NT2/D1 (cell line): Measurements from ENCODE around the gene CALHM5.

Experiments
- DNase-seq: peaks from one replicate; pipeline ENCODE4 v3.0.0-alpha.2; 2011; ENCODE audit warnings: low read depth, low spot score
- H3K27me3 ChIP-seq: 2 replicates; pipeline ENCODE4 v1.6.0; 2011; ENCODE audit warnings: mild to moderate bottlenecking; ENCODE audit not compliant: insufficient read length, insufficient read depth
- H3K36me3 ChIP-seq: 2 replicates; pipeline ENCODE4 v1.6.1; 2011; ENCODE audit warnings: mild to moderate bottlenecking, low read length, mixed read lengths; ENCODE audit not compliant: insufficient read depth, insufficient read length
- H3K4me1 ChIP-seq: 2 replicates; pipeline ENCODE4 v1.5.1; 2011; ENCODE audit not compliant: insufficient read depth, insufficient read length
- H3K4me3 ChIP-seq: 2 replicates; pipeline ENCODE4 v1.5.1; 2011; ENCODE audit warnings: low read depth; ENCODE audit not compliant: insufficient read length
- H3K9ac ChIP-seq: 2 replicates; pipeline ENCODE4 v1.6.0; 2011; ENCODE audit warnings: low read depth; ENCODE audit not compliant: insufficient read length
- H3K9me3 ChIP-seq: 2 replicates; pipeline ENCODE4 v1.5.1; 2011; ENCODE audit warnings: mild to moderate bottlenecking, low read length; ENCODE audit not compliant: insufficient read depth
- SUZ12 ChIP-seq: IDR thresholded peaks from 2 replicates; pipeline ENCODE4 v1.6.1; 2011; ENCODE audit not compliant: insufficient read length, insufficient read depth; ENCODE audit errors: extremely low read depth
- YY1 ChIP-seq: IDR thresholded peaks from 2 replicates; pipeline ENCODE4 v1.6.1; 2011; ENCODE audit not compliant: insufficient read length, insufficient read depth
- ZNF274 ChIP-seq: IDR thresholded peaks from 2 replicates; pipeline ENCODE4 v1.6.1; 2011; ENCODE audit warnings: mild to moderate bottlenecking, low read depth, low read length

CALHM5 gene

DNA sequence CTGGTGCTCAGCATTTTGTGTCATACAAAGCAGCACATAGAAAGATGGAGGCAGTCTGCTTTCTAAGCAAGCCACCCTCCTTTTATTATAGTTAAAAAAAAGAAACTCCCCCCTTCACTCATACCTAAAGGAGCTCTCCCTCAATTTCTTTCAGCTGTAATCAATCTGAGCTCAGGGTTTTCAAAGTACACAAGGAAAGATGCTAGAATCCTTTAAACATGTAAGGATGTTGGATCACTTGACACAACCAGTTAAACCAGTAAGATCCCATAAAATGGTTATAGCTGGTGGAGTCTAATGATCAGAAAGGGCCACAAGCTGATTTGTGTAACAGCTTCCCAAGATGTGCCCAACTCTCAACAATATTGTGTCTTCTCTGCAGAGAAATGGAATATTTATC lies 42.0 kb downstream of the CALHM5 start, which contains the start of gene CALHM4:
CALHM4 (plus strand) TSS at position 301 of the 400 bp plus-strand sequence; CDS start at position 344, 43 bp downstream.
- Histone ChIP-seq H3K36me3 (no peaks in the 10 kb centered on the region), H3K4me3 (no peak within 1 kb of the TSS), H3K9me3 (no peaks in the 10 kb centered on the region), H3K4me1 (no peaks in the 10 kb centered on the region), H3K9ac (no peak within 1 kb of the TSS), H3K27me3 (no peaks in the 10 kb centered on the region)
- TF ChIP-seq ZNF274 (no peak), SUZ12 (no peak), YY1 (no peak)
- no peak for DNase-seq

GRCh38 chr6:116556065-116556464 lies 44.6 kb downstream of the CALHM5 start:
- Histone ChIP-seq H3K4me3 (no peak overlapping the region), H3K4me1 (no peaks in the 10 kb centered on the region), H3K36me3 (no peaks in the 10 kb centered on the region), H3K9ac (no peak overlapping the region), H3K9me3 (no peaks in the 10 kb centered on the region), H3K27me3 (no peaks in the 10 kb centered on the region)
- no peak for TF ChIP-seq ZNF274
- TF ChIP-seq SUZ12: no peak
- TF ChIP-seq YY1: no peak
- DNase-seq: no peak

DNA sequence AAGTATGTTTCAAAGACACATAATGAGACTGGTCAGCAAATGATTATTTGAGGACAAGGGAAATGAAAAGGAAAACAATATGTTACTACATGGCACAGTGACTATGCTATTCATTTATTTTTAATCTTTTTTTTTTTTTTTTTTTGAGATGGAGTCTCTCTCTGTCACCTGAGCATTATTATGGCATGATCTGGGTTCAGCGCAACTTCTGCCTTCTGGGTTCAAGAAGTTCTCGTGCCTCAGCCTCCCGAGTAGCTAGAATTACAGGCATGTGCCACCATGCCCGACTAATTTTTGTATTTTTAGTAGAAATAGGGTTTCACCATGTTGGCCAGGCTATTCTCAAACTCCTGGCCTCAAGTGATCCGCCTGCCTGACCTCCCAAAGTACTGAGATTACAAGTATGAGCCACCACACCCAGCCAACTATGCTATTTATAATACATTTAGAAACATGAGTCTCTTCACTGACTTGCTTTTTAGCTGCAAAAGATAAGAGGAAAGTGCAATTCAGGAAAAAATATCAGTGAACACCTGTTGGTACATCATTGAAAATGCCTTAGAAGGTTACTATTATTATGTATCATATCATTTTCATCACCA lies 45.5 kb downstream of the CALHM5 start:
- Histone ChIP-seq H3K9ac (no peak overlapping the region), H3K4me1 (no peaks in the 10 kb centered on the region), H3K27me3 (no peaks in the 10 kb centered on the region), H3K4me3 (no peak overlapping the region), H3K9me3 (no peaks in the 10 kb centered on the region), H3K36me3 (no peaks in the 10 kb centered on the region)
- DNase-seq: no peak
- TF ChIP-seq ZNF274 (no peak), YY1 (no peak), SUZ12 (no peak)

- no peak for DNase-seq
- H3K9ac ChIP-seq: no peak overlapping the region
- no peaks in the 10 kb centered on the region for H3K4me1 ChIP-seq
- H3K36me3 ChIP-seq: no peaks in the 10 kb centered on the region
- no peaks in the 10 kb centered on the region for H3K27me3 ChIP-seq
- no peak for TF ChIP-seq YY1
- no peak for TF ChIP-seq ZNF274
- no peak for TF ChIP-seq SUZ12
- no peaks in the 10 kb centered on the region for H3K9me3 ChIP-seq
- no peak overlapping the region for H3K4me3 ChIP-seq
Measured at GRCh38 chr6:116557893-116558292, 46.5 kb downstream of the CALHM5 start.

GRCh38 chr6:116560130-116560529 lies 48.7 kb downstream of the CALHM5 start:
- H3K27me3 ChIP-seq: no peaks in the 10 kb centered on the region

DNA sequence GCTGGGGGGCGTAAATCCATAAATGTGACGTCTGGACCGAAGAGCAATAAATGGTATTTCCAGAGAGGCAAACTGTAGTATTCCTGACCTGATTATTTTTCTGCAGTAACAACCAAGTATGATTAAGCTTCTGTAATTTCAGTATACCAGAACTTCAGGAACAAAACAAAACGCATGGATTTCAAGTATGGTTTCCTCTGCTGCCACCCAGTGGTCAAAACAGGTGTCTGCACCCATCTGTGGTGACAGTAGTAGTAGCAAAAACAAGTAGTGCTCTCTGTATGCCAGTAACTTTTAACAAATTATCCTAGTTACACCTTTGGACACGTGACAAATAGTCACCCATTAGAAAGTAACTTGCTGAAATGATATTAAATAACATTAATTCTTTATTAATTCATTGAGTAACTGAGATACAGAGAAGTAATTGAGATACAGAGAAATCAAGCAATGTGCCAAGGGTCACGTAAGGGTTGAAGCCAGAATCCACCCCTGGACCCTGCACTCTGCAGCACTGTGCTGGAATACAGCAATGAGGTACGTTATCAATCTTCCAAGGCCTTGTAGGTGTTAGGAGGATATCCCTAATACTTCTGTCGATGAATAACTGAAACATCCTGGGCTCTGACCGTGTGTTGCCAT lies 50.1 kb downstream of the CALHM5 start:
- TF ChIP-seq SUZ12 (no peak), YY1 (no peak), ZNF274 (no peak)
- Histone ChIP-seq H3K9ac (no peak overlapping the region), H3K9me3 (no peaks in the 10 kb centered on the region), H3K4me3 (no peak overlapping the region), H3K4me1 (no peaks in the 10 kb centered on the region), H3K36me3 (no peaks in the 10 kb centered on the region), H3K27me3 (no peaks in the 10 kb centered on the region)
- peak; percentile 42 for DNase-seq

More at GRCh38 chr6:116560130-116560529, 48.7 kb downstream of the CALHM5 start:
- H3K9ac ChIP-seq: no peak overlapping the region
- no peaks in the 10 kb centered on the region for H3K9me3 ChIP-seq
- no peaks in the 10 kb centered on the region for H3K36me3 ChIP-seq
- no peaks in the 10 kb centered on the region for H3K4me1 ChIP-seq
- TF ChIP-seq YY1 (no peak), ZNF274 (no peak), SUZ12 (no peak)
- DNase-seq: no peak
- H3K4me3 ChIP-seq: no peak overlapping the region

- DNase-seq: no peak
- Histone ChIP-seq H3K36me3 (no peaks in the 10 kb centered on the region), H3K9me3 (no peaks in the 10 kb centered on the region), H3K4me3 (no peak overlapping the region), H3K4me1 (no peaks in the 10 kb centered on the region), H3K9ac (no peak overlapping the region), H3K27me3 (no peaks in the 10 kb centered on the region)
- TF ChIP-seq SUZ12: no peak
- no peak for TF ChIP-seq YY1
- TF ChIP-seq ZNF274: no peak
Measured at GRCh38 chr6:116562019-116562403, 50.6 kb downstream of the CALHM5 start.

DNA sequence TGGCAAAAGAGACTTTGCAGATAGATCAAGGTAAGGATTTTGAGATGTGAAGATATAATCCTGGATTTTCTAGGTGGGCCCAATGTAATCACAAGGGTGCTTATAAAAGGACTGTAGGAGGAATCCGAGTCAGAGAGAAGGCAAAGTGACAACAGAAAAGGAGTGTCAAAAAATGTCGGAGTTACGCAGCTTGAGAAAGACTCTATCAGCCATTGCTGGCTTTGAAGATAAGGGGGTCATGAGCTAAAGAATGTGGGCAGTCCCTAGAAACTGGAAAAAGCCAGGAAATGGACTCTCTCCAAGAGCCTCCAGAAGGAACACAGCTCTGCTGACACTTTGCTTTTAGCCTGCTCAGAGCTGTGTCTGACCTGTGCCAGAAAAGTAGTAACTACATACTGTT lies 51.2 kb downstream of the CALHM5 start:
- H3K36me3 ChIP-seq: no peaks in the 10 kb centered on the region
- TF ChIP-seq YY1 (no peak), ZNF274 (no peak), SUZ12 (no peak)

More for the DNA sequence above, 51.2 kb downstream of the CALHM5 start:
- Histone ChIP-seq H3K4me3 (no peak overlapping the region), H3K9ac (no peak overlapping the region), H3K27me3 (no peaks in the 10 kb centered on the region), H3K9me3 (no peaks in the 10 kb centered on the region), H3K4me1 (no peaks in the 10 kb centered on the region)
- no peak for DNase-seq
